GM12873 (cell line): ENCODE data around the gene RNF167.

Experiments
- TF ChIP-seq, protein P1 (sequence below): IDR thresholded peaks from 2 replicates; pipeline ENCODE4 v1.5.1; 2012; ENCODE audit warnings: low read depth, mild to moderate bottlenecking, moderate library complexity, low read length, control low read depth; ENCODE audit not compliant: insufficient read depth; ENCODE audit errors: missing control alignments

RNF167 gene

GRCh38 chr17:4895657-4896331, 44.3 kb upstream of the RNF167 start:
- TF ChIP-seq, protein P1, sequence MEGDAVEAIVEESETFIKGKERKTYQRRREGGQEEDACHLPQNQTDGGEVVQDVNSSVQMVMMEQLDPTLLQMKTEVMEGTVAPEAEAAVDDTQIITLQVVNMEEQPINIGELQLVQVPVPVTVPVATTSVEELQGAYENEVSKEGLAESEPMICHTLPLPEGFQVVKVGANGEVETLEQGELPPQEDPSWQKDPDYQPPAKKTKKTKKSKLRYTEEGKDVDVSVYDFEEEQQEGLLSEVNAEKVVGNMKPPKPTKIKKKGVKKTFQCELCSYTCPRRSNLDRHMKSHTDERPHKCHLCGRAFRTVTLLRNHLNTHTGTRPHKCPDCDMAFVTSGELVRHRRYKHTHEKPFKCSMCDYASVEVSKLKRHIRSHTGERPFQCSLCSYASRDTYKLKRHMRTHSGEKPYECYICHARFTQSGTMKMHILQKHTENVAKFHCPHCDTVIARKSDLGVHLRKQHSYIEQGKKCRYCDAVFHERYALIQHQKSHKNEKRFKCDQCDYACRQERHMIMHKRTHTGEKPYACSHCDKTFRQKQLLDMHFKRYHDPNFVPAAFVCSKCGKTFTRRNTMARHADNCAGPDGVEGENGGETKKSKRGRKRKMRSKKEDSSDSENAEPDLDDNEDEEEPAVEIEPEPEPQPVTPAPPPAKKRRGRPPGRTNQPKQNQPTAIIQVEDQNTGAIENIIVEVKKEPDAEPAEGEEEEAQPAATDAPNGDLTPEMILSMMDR: no peak

- TF ChIP-seq, protein P1: no peak
Measured at GRCh38 chr17:4896332-4897197, 43.5 kb upstream of the RNF167 start.

- TF ChIP-seq, protein P1: no peak
Measured at GRCh38 chr17:4897198-4897687, 42.8 kb upstream of the RNF167 start.

DNA sequence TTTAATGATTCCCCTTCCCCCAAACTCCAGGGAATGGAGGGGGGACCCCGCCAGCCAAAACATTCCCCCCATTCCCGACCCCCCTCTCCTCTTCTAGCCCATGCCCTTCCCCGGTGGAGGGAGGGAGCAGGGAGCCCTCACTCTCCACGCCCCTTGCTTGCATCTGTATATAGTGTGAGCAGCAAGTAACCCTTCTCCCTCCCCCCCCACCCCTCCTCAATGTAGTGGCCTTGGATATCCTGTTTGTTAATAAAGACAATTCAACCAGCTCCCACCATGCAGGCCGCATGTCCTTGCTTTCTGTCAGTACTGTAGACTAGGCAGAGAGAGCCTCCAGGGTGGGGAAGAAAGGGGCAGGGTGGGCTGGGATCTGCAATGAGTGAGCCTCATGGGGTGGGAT, 42.3 kb upstream of the RNF167 start:
- TF ChIP-seq, protein P1: no peak

DNA sequence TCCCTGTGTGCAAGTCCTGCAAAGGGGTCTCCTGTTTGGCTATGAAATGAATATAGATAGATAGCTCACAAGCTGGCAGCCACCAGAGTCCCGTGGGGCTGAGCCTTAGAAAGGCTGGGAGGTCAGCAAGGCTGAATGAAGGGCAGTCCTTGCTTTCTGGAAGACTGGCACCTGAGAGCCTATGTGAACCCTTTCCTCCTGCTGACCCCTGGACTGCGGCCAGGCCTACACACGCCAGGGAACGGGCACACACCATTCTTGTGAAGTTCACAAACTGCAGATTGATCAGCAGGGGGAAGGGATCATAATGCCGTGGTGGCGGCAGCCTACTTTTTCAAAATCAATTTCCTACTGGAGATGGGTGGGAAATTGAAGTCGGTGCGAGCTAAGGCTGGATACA, 41.7 kb upstream of the RNF167 start:
- TF ChIP-seq, protein P1: no peak

DNA sequence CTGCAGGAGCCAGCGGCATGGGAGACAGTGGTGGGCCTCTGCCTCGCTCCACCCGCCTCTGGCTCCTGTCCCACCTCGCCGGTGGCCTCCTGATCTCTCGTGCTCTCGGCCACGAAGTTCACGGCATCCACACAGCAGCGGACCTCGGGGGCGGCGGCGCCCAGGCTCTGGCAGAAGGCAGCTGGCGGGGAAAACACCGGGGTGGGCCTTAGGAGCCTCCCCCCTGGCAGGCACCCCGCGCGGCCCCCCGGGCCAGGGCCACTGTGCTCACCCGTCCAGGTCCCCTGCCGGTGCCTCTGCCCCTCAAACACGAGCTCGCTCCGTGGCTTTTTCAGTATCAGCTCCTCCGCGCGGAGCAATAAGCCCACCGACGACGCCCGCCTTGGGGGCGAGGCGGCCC, 41.1 kb upstream of the RNF167 start:
- TF ChIP-seq, protein P1: no peak
